Retinal pigment epithelial cell (primary cell): Measurements from ENCODE around the gene ZAR1L.

Source experiments
- DNase-seq: peaks from one replicate; pipeline ENCODE4 v3.0.0-alpha.2; 2010; ENCODE audit warnings: low read depth
- H3K4me3 ChIP-seq: 2 replicates; pipeline ENCODE4 v1.5.1; 2011; ENCODE audit warnings: mild to moderate bottlenecking, low read length, control low read depth, moderate library complexity
- TF ChIP-seq, protein P1 (sequence below): conservative IDR thresholded peaks from 2 replicates; pipeline ENCODE4 v1.5.1; 2011; ENCODE audit warnings: low read depth, low read length, control low read depth, inconsistent platforms

ZAR1L gene

DNA sequence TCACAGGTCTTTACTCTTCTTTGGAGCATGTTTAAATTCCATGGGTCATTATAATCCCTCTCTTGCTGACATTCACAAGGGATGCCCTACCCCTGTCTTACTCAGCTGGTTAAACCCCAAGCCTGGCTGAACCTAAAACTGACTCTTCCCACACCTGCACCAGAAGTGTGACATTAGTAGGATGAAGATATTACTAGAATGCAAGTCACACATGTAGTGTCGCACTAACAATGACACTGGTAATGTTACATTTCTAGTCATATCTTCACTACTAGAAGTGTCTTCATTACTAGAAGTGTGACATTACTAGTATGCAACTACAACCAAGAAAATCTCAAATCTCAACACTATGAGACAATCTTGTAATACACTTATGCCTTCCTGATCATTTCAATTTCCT, 14.2 kb downstream of the ZAR1L start:
- TF ChIP-seq, protein P1, sequence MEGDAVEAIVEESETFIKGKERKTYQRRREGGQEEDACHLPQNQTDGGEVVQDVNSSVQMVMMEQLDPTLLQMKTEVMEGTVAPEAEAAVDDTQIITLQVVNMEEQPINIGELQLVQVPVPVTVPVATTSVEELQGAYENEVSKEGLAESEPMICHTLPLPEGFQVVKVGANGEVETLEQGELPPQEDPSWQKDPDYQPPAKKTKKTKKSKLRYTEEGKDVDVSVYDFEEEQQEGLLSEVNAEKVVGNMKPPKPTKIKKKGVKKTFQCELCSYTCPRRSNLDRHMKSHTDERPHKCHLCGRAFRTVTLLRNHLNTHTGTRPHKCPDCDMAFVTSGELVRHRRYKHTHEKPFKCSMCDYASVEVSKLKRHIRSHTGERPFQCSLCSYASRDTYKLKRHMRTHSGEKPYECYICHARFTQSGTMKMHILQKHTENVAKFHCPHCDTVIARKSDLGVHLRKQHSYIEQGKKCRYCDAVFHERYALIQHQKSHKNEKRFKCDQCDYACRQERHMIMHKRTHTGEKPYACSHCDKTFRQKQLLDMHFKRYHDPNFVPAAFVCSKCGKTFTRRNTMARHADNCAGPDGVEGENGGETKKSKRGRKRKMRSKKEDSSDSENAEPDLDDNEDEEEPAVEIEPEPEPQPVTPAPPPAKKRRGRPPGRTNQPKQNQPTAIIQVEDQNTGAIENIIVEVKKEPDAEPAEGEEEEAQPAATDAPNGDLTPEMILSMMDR = no peak
- DNase-seq = no peak
- H3K4me3 ChIP-seq = no peak overlapping the region

DNA sequence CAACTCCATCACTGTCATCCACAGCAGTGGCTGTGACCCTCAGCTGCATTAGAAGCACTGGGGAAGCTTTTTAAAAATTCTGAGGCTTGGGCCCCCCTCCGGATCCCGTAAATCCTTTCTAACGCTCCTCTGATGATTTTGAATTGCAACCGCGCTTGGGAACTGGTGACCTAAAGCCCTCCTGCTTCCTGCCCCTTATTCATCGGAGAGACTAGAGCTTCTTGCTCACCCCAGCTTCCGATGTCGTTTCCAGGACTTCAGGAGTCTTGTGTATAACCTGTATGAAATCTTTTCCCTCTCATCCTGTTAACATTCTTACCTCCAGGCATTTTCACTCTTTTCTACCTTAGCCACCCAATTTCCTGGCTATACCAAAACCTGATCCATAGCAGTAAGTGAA, 14.8 kb downstream of the ZAR1L start:
- TF ChIP-seq, protein P1 = no peak
- no peak for DNase-seq
- no peak overlapping the region for H3K4me3 ChIP-seq

DNA sequence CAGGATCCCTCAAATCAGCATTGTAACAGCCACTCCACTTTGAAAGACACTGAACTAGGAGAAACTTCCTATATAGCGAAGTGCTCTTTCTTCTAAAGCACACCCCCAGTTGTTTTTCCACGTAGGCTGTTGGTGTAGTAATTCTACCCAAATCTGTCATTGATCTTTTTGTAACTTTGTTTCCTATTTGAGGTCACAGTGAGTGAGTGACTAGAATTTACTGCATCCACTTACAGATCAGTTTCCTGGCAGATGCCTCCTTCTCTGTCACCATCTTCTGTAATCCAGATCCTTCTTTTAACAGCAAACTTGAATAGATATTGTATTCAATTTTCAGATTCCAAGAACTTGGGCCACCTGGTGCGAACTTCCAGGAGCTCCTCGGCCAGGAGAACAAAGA, 15.3 kb downstream of the ZAR1L start:
- no peak overlapping the region for H3K4me3 ChIP-seq
- TF ChIP-seq, protein P1 = no peak
- no peak for DNase-seq

DNA sequence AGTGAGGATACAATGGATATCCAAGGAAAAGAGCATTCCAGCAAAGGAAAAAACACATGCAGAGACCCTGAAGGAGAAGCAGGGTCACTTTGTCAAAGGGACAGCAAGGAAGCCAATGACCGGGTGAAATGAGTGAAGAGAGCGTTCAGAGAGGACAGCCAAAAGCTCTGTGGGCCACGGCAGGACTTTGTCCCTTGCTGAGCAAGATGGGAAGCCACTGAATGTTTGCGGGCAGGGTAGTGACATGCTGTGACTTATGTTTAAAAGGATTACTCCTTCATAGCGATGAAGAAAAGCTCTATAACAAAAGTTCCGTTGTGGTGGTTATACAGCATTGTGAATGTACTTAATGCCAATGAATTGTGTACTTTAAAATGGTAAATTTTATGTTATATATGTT, 16.5 kb downstream of the ZAR1L start:
- DNase-seq = no peak
- TF ChIP-seq, protein P1 = no peak
- H3K4me3 ChIP-seq = no peak overlapping the region

DNA sequence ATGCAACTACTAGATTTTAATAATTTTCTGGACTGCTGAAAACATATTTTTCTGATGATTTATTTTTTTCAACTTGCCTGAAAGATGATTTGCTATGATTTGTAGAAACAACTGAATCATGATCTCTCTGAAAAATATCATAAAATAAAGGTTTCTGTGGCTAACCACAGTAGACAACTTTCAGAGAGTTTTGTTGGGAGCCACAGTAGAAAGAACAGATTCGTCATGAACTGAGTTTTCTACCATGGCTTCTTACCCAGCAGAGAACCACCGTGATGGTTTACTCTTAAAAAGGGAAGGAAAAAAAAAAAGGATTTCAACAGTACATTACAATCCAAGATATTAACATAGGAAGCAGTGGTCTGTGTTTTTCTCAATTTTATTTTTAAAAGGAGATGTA, 18.0 kb downstream of the ZAR1L start:
- no peak for DNase-seq
- TF ChIP-seq, protein P1 = no peak

DNA sequence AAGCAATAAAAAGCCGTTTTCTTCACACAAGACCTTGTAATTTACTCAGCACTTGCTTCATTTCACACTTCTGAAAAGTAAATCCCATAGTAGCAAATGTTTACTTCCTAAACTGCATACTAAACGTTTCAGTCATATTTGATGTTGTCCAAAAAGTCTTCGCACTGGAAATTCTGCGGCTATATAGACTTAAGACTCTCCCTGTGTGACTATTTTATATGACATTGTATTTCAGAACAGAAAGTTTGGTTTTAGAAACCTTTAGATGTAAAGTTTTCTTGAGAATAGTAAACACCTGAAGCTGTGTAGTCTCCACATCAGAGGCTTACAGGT, 29.6 kb downstream of the ZAR1L start:
- TF ChIP-seq, protein P1 = no peak
- no peak overlapping the region for H3K4me3 ChIP-seq
- no peak for DNase-seq

More for the DNA sequence above, 18.0 kb downstream of the ZAR1L start:
- no peak overlapping the region for H3K4me3 ChIP-seq

DNA sequence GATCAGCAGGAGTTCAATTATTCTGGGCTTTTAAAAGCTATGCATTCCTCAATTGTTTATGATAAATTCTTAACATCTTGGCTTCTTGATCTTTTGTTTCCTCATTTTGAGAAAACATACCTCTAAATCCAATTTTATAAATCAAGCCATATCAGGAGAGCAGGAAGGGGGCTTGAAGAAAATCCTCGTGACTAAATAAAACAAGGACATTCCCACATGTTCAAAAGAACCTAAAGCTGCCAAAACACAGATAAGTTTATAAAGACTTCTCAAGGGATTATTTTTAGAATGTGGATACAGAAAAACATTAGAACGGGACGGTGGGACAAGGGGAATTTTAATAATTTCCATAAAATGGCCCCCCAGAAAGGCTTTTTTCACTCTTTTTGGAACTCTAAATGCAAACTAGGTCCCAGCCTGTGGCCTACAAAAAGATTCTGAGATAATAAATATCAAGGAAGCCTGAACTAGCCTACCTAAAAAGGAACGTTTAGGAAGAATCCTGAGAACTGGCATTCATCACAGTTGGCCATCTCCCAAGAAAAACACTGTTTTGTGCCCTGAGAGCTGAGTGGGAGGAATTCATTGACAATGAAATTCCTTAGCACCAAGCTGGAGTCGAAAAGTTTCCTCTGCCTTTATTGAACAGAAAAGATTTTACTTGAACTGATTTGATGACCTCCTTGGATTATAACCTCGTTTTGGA, 30.1 kb downstream of the ZAR1L start:
- TF ChIP-seq, protein P1 = no peak
- no peak overlapping the region for H3K4me3 ChIP-seq
- DNase-seq = peak; percentile 71
